Amygdala (tissue), 56 donors: ENCODE data around the gene ALDH8A1.

Source experiments
- DNase-seq, 56 donors: peaks; one replicate each; lab custom pipeline; 2025; lab: John Stamatoyannopoulos, UW

The ALDH8A1 gene

DNA sequence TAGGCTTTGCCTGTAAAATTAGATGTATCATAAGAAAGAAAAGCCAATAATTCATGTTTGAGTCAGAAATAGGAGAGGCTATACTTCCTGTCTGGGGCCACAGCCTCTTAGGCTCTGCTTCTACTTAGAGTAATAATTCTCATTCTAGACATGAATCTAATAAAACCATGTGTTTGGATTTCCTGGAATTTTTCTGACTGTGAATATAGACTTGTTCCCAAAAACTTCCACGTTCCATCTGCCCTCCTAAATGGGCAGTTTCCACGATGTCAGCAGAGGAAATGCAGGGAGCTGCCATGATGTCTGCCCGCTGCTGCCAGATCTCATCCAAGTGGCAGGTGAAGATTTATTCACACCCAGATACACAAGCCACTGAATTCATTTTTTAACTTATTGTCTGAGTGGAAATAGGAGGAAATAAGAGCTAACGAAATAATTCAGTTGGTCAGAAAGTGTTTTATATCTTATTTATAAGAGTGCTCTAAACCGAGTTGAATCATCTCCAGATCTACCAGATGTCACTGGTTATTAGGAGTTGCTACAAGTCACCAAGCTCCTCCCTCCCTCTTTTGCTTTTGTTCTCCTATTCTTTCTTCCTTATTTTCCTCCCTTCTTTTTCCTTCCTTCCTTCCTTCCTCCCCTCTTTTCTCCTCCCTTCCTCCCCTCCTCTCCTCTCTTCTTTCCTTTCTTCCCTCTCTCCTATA, 69.3 kb downstream of the ALDH8A1 start:
- no peak for DNase-seq

DNA sequence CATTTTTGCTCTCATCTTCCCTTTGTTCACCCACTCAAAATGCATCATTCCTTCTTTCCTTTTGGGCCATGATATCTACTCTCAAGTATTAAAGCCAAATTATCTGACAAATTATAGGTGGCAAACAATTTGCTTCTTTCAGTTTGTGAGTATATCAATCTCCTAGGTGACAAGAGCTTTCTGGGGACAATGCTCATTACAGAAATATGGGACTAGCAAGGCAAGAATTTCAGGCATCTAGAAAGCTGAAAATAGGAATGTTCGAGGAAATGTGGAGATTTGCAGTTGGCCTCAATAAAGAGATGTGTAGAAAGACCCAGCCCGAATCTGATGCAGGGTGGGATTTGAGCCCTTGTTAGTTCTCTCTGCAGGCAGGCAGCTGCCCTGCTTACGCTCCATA, 71.8 kb downstream of the ALDH8A1 start:
- no peak for DNase-seq

DNA sequence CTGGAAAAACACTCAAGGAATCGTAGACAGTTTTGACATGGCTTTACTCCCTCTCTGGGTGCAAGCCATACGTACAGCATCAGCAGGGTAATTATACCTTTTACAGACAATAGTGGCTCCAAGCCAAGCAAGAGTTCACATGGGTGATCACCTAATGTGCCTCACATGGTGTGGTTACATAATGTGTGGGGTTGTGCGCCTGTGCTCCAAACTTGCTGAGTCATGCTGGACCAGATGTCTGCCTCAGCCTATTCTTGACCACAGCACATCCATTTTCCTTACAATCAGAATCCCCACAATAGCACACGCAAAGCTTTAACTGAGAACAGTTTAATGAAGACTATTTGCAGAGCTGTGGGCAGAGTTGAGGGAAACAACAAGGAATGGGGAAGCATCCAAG, 74.5 kb downstream of the ALDH8A1 start:
- no peak for DNase-seq

DNA sequence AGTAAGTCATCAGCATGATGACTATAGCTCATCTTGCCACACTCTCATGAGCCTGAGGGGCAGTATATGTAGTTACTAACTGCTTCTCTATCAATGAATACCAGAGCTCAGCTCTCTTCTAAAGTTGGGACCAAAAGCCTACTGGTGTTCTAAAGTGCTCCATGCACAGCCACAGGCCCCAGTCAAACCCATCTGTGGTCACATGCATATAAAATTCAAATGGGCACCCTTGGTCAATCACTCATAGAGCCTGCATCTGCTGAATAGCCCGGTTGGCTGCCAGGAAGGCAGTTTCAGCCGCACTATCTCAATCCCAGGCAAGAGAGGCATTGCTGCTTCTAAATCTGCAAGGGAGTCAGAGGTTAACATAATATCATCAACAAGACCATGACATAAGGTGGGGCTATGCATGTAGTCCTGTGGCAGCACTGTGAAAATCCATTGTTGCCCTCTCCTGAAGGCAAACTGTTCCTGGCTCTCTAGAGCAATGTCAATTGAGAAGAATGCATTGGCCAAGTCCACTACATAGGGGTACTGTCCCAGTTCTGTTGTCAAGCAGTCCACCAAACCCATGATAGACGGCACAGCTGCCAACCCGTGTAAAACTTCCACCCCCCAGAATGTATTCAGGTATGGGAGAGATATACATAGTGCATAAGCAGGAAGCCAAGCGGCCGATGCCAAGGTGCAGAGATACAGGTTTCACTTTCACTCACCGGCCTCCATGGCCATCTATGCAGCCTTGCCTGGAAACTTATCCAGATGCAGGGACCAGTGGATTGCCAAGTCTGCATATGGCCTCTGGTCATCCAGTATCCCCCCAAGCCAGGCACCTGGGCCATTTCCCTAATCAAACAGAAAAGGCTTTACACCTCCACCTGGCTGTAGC, 76.2 kb downstream of the ALDH8A1 start:
- no peak for DNase-seq

DNA sequence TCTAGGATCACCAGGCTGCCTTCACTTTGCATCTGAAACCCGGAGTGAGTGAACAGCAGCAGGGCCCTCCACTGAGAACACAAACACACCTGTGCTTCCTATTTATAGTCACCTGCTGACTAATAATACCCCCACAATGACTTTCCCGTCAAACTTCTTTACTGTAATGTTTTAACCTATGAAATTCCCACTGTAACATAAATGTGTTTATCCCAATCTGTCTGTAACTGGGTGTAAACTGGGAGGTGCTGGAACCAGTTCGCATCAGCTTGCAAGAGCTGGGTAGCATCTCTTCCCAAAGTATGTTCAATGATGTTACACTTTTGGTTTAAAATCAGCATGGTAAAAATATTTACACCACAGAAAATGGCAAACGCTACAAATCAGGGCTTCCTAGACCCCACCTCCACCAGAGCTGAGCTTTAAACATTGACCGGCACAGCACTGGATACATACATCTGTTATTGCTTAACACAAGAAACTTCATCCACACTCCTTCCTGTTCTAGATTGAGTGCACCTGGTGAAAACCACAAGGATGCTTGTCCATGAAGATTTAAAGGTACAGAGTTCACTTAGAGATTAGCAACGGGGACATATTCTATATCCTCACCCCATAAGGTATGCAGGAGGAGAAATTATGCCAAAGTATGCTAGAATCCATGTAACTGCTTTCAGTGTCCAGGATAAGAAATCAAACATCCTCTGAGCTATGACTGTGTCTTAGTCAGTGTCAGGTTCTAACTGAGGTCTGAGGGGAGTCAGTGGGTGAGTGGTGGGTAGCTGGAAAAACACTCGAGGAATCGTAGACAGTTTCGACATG, 79.0 kb downstream of the ALDH8A1 start:
- DNase-seq = no peak

DNA sequence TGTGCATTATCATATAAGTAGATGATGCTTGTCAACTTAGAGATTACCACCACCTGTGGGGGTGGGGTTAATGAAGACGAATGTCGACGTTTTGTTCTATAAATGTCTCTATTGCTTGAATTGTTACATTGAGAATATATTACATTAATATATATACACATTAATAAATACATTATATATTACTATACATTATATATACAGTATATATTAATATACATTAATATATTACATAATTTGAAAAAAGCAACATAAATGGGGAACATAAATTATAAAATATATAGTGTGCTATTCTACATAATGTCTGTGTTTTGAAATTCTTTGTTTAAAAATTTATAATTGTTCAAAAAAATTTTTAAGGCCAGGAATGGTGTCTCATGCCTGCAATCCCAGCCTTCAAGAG, 81.1 kb downstream of the ALDH8A1 start:
- DNase-seq = no peak
